Measurements from ENCODE around the gene ZBTB1. TPM values are rescaled to one million over a fixed set of nuclear protein-coding genes. Genes with fewer than 3 reads are reported as not detected.

The ZBTB1 gene
- total RNA-seq, 1 experiment from 2014 or later, result 49.9 TPM

DNA sequence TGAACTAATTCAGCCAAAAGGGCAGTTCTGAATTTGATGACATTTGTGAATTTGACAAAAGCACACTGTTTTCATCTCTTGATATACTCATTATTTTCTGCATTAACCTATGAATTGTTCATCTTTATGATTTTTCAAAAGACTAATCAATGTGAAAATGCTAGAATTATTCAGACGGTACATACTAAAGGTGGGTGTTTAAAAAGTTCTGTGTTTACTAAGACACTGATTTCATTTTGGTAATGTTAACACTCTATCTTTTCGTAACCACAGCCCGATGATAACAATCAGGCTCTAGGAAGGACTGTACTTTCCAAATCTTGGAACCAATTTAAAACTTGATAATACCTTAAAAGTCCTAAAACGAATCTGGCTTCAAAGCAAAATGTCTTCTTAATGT lies 29.9 kb upstream of the ZBTB1 start:
- H3K4me3 ChIP-seq, result no peak overlapping the region
- DNase-seq (ENCODE audit: low read depth in 1 of 2, low spot score in 2 of 2), result no peak
- no peak overlapping the region for H3K27ac ChIP-seq
- H3K4me1 ChIP-seq (replicated peaks), result peaks cover 2% of the 10 kb centered on the region
- H3K36me3 ChIP-seq, result peaks cover 3% of the 10 kb centered on the region; the same call in 1 of the 2 replicates
- no peaks in the 10 kb centered on the region for H3K27me3 ChIP-seq (replicated peaks)
- H3K9me3 ChIP-seq (replicated peaks), result no peaks in the 10 kb centered on the region

DNA sequence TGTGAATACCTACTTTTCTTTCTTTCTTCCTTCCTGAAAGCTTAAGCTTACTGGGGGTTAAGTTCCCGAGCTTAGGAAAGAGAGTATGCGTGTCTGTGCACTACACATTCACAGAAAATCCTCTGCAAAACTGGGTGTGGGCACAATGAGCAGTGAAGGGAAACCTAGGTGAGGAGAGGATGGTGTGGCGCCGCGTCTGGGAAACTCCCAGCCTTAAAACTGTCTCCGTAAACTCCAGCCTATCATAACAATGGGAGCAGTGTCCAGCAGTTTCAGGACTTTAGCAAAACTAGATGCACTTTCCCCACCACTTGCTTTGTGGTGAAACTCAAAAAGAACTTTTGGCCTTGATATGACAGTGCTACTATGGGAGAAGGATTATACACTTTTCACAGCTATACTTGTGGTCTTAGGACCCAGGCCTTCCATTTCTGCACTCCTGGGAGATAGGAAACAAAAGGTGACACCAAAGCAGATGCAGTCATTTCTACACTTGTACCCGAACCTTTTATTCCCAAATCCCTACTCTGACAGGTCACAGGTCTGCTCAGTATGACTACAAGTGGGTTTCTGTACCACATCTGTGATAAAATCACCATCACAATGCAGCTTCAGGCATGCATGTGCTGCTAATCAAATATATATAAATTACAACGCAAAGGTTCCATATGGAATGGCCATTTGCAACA lies 28.8 kb upstream of the ZBTB1 start:
- Histone ChIP-seq H3K4me1 (replicated peaks) (no peaks in the 10 kb centered on the region), H3K4me3 (no peak overlapping the region), H3K36me3 (peaks cover 3% of the 10 kb centered on the region; the same call in 1 of the 2 replicates), H3K27ac (no peak overlapping the region), H3K27me3 (replicated peaks) (no peaks in the 10 kb centered on the region), H3K9me3 (replicated peaks) (no peaks in the 10 kb centered on the region)
- no peak for DNase-seq (ENCODE audit: low read depth in 1 of 2, low spot score in 2 of 2)

DNA sequence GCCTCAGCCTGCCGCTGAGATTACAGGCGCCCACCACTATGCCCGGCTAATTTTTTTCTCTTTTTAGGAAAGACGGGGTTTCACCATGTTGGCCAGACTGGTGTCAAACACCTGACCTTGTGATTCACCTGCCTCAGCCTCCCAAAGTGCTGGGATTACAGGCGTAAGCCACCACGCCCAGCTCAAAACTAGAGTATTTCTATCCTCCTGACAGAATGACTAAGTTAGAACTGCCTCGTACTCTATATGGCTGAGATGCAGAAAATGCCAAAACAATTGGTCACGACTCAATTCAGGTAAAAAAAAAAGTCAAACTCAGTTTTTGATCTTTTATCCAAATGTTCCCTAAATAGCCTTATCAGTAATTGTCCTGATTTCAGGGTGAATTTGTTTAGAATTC lies 28.1 kb upstream of the ZBTB1 start:
- DNase-seq (ENCODE audit: low read depth in 1 of 2, low spot score in 2 of 2), result no peak
- Histone ChIP-seq H3K9me3 (replicated peaks) (no peaks in the 10 kb centered on the region), H3K4me3 (no peak overlapping the region), H3K27me3 (replicated peaks) (no peaks in the 10 kb centered on the region), H3K27ac (no peak overlapping the region), H3K36me3 (peaks cover 3% of the 10 kb centered on the region; the same call in 1 of the 2 replicates), H3K4me1 (replicated peaks) (no peaks in the 10 kb centered on the region)

DNA sequence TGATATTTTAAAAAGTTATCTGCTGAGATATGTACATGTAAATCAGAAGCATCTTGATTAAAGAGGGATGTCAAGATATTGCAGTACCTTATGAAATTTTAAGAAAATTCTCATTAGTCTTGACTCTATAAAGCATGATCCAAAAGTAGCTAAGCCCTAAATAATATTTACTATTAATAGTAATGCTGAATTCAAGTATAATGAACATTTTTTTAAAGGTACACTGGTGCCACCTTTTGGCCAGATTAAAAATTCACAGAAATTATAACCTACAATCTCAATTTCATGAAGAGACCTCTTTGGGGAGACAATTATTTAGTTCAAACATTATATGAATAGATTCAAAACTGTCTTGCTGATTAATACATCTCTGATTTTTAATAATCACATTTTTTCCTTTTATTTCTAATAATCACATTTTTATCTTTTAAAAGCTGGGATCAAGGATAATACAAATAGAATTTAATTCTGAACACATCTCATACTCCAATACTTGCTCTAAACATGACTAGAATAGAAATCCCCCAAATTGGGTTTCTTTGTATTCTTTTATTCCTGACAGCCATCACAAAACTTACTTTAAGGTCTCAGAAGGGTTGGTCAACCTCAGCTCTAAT lies 25.8 kb upstream of the ZBTB1 start:
- no peaks in the 10 kb centered on the region for H3K4me1 ChIP-seq (replicated peaks)
- H3K4me3 ChIP-seq, result no peak overlapping the region
- peak in 1 of 2 experiments; percentile 19 for DNase-seq (ENCODE audit: low read depth in 1 of 2, low spot score in 2 of 2)
- H3K27me3 ChIP-seq (replicated peaks), result no peaks in the 10 kb centered on the region
- H3K27ac ChIP-seq, result no peak overlapping the region
- H3K36me3 ChIP-seq, result no peaks in the 10 kb centered on the region; the same call in 1 of the 2 replicates
- H3K9me3 ChIP-seq (replicated peaks), result no peaks in the 10 kb centered on the region

DNA sequence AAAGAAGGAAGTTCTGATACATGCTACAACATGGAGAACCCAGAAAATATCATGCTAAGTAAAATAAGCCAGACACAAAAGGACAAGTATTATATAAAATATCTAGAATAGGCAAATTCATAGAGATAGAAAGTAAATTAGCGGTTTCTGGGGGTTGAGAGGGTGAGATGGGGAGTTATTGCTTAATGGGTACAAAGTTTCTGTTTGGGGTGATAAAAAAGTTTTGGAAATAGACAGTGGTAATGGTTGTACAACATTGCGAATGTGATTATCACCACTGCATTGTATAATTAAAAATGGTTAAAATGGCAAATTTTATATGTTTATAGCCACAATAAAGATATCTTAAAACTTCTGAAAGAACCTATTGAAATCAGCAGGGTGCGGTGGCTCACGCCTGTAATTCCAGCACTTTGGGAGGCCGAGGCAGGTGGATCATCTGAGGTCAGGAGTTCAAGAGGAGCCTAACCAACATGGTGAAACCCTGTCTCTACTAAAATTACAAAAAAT lies 15.9 kb upstream of the ZBTB1 start:
- Histone ChIP-seq H3K4me1 (replicated peaks) (no peaks in the 10 kb centered on the region), H3K9me3 (replicated peaks) (no peaks in the 10 kb centered on the region), H3K27ac (no peak overlapping the region), H3K27me3 (replicated peaks) (no peaks in the 10 kb centered on the region), H3K4me3 (no peak overlapping the region), H3K36me3 (peaks cover 26% of the 10 kb centered on the region)
- no peak for DNase-seq (ENCODE audit: low read depth in 1 of 2, low spot score in 2 of 2)

DNA sequence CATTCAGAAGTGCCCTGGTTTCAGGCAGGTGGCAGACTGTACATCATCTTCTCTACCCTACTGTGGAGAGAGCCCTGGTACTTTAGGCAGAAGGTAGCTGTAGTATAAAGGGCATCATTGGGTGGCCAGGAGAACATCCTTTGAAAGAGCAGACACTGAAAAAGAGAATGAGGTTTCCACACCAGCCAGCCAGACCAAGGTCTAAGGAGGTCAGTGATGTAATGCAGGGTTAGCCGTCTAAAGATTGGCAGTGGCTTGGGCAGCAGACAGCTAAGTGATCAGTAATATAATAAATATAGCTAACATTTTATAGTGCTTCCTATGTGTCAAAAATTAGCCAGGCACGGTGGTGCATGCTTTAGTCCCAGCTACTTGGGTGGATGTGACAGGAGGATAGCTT lies 12.9 kb upstream of the ZBTB1 start:
- no peak for DNase-seq (ENCODE audit: low read depth in 1 of 2, low spot score in 2 of 2)
- no peaks in the 10 kb centered on the region for H3K9me3 ChIP-seq (replicated peaks)
- peaks cover 29% of the 10 kb centered on the region for H3K36me3 ChIP-seq
- no peaks in the 10 kb centered on the region for H3K4me1 ChIP-seq (replicated peaks)
- H3K4me3 ChIP-seq, result no peak overlapping the region
- H3K27me3 ChIP-seq (replicated peaks), result no peaks in the 10 kb centered on the region
- H3K27ac ChIP-seq, result no peak overlapping the region

DNA sequence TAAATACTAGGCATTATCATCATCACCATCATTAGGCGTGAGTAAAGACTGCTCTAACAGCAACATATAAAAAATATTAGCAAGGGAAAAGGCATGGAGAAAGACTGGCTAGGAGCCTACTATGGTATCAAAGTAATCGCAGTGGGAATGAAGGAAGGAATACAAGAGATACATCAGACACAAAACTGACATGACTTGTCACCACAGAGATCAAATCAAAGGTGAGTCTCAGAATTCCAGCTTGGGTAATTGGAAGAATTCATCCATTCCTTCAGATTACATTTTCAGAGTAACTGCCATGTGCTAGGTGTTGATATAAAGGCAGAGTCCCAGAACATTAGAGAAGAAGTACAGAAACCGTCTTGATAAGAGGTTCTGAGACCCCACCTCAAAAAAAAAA lies 11.1 kb upstream of the ZBTB1 start:
- no peaks in the 10 kb centered on the region for H3K4me1 ChIP-seq (replicated peaks)
- DNase-seq (ENCODE audit: low read depth in 1 of 2, low spot score in 2 of 2), result no peak
- H3K9me3 ChIP-seq (replicated peaks), result no peaks in the 10 kb centered on the region
- H3K36me3 ChIP-seq, result peaks cover 14% of the 10 kb centered on the region
- no peak overlapping the region for H3K27ac ChIP-seq
- H3K27me3 ChIP-seq (replicated peaks), result no peaks in the 10 kb centered on the region
- H3K4me3 ChIP-seq, result no peak overlapping the region

DNA sequence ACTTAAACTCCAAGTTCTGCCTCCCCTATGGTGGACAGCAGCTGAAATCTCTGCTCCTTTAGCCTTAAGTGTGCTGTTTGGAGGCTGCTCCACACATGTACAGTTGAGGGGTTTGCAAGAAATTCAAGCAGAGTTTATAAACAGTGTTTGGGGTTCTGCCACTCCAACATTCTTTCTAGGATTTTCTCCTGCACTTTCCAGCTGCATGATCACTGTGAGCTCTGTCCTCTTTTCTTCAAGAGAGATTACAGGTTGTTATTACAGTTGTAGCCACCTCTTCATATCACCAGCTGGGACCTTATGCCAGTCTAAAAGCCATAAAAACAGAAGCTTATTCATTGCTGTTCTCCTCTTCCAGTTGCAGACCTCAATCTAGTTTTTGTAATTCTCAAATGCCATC lies 9.3 kb upstream of the ZBTB1 start:
- H3K9me3 ChIP-seq (replicated peaks), result no peaks in the 10 kb centered on the region
- no peak overlapping the region for H3K4me3 ChIP-seq
- no peak for DNase-seq (ENCODE audit: low read depth in 1 of 2, low spot score in 2 of 2)

DNA sequence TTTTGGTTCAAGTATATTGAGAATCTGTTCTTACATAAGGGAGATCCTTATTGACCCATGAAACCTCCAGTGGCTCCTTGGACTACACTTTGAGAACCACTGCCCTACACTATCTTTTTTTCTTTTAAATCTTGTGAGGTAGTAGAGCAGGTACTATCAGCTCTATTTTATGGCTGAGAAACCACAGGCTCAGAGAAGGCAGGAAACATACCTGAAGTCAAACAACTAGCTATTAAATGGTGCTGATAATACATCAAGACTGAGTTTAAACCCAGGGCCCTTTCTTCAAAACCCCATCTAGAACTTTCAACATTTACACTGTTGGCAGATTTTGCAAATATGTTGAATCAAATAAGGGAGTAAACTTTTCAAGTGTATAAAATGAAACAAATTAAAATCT lies 7.8 kb upstream of the ZBTB1 start:
- no peak for DNase-seq (ENCODE audit: low read depth in 1 of 2, low spot score in 2 of 2)
- 0 out of 2 replicates have a peak, but pooled peaks cover 7% of the 10 kb centered on the region for H3K36me3 ChIP-seq
- no peak overlapping the region for H3K27ac ChIP-seq
- H3K4me3 ChIP-seq, result no peak overlapping the region
- H3K9me3 ChIP-seq (replicated peaks), result no peaks in the 10 kb centered on the region
- peaks cover 7% of the 10 kb centered on the region for H3K4me1 ChIP-seq (replicated peaks)
- H3K27me3 ChIP-seq (replicated peaks), result no peaks in the 10 kb centered on the region

More for the DNA sequence above, 9.3 kb upstream of the ZBTB1 start:
- no peaks in the 10 kb centered on the region for H3K4me1 ChIP-seq (replicated peaks)
- H3K36me3 ChIP-seq, result 0 out of 2 replicates have a peak, but pooled peaks cover 7% of the 10 kb centered on the region
- H3K27me3 ChIP-seq (replicated peaks), result no peaks in the 10 kb centered on the region
- H3K27ac ChIP-seq, result no peak overlapping the region

DNA sequence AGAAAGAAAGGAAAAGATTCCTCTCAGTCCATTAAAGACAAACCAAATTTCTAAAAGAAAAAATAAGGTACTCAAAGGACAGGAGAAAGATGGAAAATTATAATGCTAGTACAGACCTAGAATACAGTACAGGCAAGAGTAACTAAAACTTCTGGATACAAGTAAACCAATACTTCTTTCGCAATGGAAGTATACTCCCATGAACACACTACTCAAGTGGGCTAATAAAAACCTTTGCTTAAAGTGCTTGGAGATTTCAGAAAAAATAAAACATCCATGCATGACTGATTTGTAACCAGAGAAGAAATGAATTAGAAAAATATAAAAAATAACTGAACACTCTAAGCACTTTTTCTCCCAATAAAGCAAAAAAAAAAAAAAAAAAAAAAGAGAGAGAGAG lies 4.5 kb upstream of the ZBTB1 start:
- H3K4me3 ChIP-seq, result no peak overlapping the region
- DNase-seq (ENCODE audit: low read depth in 1 of 2, low spot score in 2 of 2), result no peak
- H3K4me1 ChIP-seq (replicated peaks), result peaks cover 18% of the 10 kb centered on the region
- peaks cover 12% of the 10 kb centered on the region for H3K36me3 ChIP-seq
- no peaks in the 10 kb centered on the region for H3K27me3 ChIP-seq (replicated peaks)
- no peaks in the 10 kb centered on the region for H3K9me3 ChIP-seq (replicated peaks)
- no peak overlapping the region for H3K27ac ChIP-seq

DNA sequence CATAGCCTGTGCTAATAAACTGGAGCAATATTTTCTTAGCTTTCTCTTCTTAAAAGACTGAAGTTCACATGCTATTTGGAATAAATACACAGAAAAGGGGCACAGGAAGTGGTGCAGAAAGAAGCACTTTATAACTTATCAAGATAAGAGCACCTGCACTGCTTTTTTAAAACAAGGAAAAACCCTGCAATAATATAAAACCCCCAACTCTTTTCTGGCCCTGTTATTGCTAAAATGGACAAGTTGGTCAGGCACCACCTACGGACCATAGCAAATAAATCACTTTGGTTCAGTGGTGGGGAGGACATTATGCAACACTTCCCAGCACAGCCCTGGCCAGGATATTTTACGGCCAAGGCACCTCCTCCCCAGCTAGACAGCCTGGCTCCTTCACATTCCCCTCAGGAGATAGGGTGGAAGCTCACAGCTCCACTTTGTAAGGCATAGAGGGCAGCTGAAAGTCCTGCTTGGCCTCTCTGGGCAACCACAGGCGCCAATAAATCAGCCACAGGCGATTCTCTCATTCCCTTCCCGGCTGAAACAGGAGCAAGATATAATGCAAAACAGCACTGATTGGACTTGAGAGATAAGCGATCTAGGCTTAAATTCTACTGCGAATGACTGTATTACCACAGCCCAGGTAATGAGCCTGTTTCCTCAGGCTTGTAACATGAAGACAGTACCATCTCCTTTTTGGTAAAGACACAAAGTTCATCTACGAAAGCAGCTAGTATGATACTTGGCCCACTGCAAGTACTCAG lies 3.0 kb upstream of the ZBTB1 start:
- H3K36me3 ChIP-seq, result peaks cover 21% of the 10 kb centered on the region
- no peaks in the 10 kb centered on the region for H3K27me3 ChIP-seq (replicated peaks)
- peaks cover 22% of the 10 kb centered on the region for H3K4me1 ChIP-seq (replicated peaks)
- peak; percentile 23 to 45 for DNase-seq (ENCODE audit: low read depth in 1 of 2, low spot score in 2 of 2)
- no peak overlapping the region for H3K27ac ChIP-seq
- no peak overlapping the region; the same call in 1 of the 2 replicates for H3K4me3 ChIP-seq
- H3K9me3 ChIP-seq (replicated peaks), result no peaks in the 10 kb centered on the region

DNA sequence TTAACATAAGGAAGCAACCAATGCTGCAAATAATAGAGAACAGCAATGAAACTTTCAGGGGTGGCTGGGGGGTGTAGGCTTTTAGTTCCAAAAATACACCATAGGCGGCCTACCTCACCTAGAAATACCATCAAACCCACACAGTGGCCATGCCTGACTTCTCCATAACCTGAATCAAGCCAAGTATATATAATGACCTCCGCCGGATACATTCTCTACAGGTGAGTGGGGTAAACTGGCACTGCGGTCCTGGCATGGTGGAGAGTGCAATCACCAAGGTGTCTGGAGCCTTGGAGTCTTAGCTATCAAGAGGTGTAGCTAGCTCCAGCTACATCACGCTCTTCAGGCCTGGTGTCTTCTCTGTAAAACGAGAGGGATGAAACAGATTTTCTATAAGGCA lies 2.1 kb upstream of the ZBTB1 start:
- H3K4me3 ChIP-seq, result peak overlapping the region; percentile 93
- H3K9me3 ChIP-seq (replicated peaks), result no peaks in the 10 kb centered on the region
- DNase-seq (ENCODE audit: low read depth in 1 of 2, low spot score in 2 of 2), result no peak
- no peaks in the 10 kb centered on the region for H3K27me3 ChIP-seq (replicated peaks)
- H3K36me3 ChIP-seq, result peaks cover 21% of the 10 kb centered on the region
- H3K4me1 ChIP-seq (replicated peaks), result peaks cover 28% of the 10 kb centered on the region
- peak overlapping the region; percentile 96; the same call in 1 of the 2 replicates for H3K27ac ChIP-seq

DNA sequence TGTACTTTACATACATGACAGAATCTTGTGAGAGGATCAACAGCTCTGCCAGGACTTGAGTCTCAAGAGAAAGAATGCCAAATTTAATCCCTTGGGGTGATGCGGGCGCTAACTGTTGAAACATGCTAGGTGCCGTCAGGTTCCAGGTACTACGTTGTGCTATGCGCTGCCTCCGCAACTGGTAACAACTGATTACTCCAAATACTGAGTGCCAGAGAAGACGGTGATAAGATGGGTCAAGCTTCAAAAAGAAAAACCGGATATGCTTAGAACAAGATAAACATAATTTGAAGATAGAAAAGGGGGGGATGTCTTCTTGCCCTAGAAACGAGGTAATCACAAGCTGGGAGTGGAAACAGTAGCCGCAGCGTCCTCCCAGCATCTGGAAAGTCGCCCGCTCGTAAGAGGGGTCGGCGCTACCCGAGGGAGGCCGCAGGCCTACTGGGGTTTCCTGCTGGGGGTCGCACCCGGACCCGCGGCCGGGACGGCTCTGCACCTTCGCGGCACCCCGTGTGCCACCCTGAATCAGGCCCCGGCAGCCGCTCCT lies 1.6 kb upstream of the ZBTB1 start:
- H3K9me3 ChIP-seq (replicated peaks), result no peaks in the 10 kb centered on the region
- H3K4me1 ChIP-seq (replicated peaks), result peaks cover 33% of the 10 kb centered on the region
- no peak for DNase-seq (ENCODE audit: low read depth in 1 of 2, low spot score in 2 of 2)
- H3K4me3 ChIP-seq, result peak overlapping the region; percentile 93
- H3K27ac ChIP-seq, result peak overlapping the region; percentile 96
- H3K27me3 ChIP-seq (replicated peaks), result no peaks in the 10 kb centered on the region
- peaks cover 23% of the 10 kb centered on the region for H3K36me3 ChIP-seq
